Femur (tissue), 1 donor: ENCODE measurements around the gene PRG3.
"Not testable (repeated sequence)": the region's sequence is repeated elsewhere in the genome, so short reads cannot be mapped to it uniquely, and the experiment has no call there.

ENCODE experiments used
- DNase-seq: peaks from one replicate; pipeline ENCODE4 v3.0.0-alpha.2; 2017

PRG3 gene

DNA sequence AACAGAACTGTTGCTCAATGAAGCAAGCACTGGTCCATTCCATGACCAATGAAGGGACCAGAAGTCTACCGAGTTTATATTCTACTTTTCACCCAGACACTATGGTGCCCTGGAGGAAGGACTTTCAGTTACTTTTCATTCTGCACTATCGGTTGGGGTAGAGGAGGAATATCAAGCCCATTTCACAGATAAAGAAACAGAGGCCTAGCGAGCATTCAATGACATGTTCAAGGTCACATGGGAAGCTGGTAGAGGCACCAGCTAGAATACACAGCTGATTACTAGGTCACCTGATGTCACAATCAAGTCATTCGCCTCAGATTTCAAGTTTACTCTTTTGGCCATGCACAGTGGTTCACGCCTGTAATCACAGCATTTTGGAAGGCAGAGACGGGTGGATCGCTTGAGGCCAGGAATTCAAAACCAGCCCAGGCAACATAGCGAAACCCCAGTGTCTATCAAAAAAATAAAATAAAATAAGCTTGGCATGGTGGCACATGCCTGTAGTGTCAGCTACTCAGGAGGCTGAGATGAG is 27.1 kb upstream of the PRG3 start:
- DNase-seq = no peak

DNA sequence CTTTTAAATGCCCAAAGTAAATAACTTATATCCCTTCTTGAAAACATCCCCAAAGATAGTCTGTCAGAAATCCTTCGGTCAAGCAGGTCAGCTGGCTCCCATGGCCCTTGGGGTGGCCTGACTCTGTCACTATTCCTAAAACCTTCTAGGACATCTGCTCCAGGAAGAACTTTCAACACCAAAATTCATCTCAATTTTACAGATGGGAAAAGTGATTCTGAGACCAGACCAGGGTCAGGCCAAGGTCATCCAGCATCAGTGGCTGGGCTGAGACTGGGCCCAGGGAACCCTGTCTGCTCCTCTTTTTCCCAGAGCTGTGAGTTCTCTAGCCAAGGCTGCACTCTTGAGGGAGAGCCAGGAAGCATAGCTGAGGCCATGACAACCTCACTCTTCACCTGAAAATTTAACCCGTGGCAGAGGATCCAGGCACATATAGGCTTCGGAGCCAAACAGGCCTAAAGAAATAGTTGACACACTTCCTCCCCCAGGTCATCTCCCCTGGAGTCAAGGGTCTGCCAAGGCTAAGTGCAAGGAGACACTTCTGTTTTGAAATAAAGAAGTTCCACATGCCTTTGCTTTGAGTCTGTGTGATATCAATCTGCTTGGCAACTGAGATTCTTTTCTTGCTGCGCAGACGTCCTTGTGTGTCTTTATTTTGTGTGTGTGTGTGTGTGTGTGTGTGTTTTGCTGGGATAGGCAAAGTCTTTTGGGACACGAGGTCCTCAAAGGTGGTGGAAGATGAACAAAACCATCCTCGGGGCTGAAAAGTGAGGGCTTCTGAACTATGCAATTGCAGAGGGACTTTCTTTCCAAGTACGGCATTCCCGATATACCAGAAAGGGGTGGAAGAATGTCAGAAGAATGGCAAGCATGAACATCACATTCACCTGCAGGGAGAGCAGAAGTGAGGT is 26.3 kb upstream of the PRG3 start:
- DNase-seq = no peak

DNA sequence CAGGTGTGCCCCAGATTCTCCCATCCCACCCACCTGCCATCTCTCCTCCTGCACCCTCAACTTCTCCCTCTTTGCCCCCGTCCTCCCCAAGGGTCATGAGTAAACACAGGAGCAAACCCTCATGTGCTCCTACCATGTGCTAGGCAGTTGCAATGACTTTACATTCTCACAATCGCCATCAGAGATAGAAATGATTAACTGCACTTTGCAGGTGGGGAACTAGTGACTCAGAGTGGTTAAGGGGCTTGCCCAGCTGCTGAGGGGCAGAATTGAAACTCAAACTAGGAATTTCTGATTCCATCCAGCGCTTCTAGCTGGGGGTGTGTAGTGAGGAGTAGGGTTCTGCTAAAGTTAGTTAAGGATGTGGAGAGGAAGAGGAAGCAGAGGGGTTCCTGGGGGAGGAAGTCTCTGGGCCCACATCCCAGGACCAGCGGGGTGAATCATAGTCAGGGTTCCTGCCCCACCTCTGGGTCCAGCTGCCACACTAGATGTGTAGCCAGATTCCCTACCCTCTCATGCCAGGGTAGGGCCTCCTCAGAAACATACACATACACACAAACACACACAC is 25.5 kb upstream of the PRG3 start:
- DNase-seq = no peak

DNA sequence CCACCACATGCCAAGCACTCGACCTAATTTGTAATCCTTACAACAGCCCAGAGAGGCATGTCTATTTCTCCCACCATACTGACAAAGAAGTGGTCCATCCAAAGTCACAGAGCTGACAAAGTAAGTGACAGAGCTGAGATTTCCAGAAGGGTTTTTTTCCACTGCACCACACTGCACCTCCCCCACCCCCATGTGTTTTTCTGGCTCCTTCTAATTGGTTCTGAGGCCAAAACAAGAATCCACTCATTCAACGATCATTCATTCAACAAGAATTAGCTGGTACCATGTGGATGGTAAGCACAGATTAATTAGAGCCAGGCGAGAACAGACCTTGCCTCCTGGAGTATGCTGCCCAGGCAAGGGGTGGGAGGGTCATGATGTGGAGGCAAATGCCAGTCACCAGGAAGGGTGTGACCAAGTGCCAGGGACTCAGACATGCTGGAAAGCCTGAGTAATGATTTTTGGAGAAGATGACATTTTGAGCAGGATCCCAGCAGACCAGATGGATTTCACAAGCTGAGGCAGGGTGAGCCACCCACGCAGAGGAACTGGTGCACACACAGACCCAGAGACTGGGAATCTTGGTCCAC is 24.4 kb upstream of the PRG3 start:
- DNase-seq = no peak

DNA sequence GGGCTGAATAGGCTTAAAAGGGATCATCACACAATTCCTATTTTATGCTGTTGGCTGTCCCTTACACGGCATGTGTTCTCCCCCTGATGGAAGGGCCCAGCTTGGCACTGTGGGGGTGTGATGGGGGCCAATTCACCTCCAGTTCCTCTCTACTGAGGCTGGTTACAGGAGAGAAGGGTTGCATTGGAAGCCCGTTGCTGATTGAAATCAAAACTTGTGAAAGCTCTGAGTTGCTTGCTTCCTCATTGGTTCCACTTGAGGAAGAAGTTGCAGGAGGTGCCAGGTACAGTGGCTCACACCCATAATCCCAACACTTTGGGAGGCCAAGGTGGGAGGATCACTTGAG is 22.8 kb upstream of the PRG3 start:
- no peak for DNase-seq

DNA sequence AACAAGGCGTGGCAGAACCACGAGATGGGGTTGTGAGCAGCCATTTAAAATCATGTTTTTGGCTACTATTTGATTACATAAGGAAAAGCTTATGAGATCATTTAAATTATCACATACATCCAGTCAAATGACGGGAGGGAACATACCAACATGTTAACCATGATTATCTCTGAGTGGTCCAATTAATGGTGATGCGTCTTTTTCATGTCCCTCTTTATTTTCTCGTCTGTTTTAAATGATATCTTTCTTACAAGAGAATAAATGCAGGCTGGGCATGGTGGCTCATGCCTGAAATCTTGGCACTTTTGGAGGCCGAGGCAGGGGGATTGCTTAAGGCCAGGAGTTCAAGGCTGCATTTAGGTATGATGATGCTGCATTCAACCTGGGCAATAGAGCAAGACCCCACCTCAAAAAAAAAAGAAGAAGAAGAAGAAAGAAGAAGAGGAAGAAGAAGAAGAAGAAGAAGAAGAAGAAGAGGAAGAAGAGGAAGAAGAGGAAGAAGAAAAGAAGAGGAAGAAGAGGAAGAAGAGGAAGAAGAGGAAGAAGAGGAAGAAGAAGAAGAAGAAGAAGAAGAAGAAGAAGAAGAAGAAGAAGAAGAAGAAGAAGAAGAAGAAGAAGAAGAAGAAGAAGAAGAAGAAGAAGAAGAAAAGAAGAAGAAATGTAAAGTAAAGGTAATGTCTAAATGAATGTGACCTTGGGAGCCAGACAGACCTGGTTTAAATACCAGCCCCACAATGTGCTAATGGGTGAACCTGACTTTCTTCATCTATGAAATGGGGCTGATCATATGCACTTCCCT is 22.3 kb upstream of the PRG3 start:
- not testable (repeated sequence) for DNase-seq

DNA sequence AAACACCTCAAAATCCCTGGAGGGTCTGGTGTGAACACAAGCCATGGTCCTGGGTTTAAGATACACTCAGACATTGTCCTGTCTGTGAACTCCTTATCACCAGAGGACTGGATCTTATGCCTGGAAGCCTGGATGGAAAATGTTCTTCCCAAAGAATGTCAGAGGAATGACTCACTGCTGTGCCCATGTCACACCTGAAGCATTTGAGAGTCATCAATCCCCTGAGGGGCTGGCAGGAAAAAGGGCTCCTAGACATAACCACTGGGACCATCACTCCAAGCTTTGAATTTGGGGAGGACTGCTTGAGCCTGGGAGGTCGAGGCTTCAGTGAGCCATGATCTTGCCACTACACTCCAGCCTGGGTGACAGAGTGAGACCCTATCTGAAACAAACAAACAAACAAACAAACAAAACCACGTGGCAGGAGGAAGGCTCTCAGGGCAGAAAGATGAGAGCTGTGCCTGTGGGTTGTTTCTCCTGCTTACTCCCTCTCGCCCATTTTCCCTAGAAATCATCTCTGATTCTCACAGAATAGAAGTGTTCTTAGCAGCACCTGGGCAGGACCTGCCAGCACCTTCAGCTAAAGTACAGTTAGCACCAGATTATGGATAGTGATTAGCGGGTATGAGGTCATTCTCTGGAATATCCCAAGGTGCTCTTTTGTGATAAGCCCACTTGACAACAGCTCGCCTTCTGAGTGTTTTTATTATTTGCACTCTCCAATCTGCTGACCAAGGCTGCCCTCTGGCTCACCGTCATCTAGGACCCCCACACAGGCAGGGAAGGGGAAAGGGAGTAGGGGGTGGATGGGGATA is 21.4 kb upstream of the PRG3 start:
- DNase-seq = no peak

DNA sequence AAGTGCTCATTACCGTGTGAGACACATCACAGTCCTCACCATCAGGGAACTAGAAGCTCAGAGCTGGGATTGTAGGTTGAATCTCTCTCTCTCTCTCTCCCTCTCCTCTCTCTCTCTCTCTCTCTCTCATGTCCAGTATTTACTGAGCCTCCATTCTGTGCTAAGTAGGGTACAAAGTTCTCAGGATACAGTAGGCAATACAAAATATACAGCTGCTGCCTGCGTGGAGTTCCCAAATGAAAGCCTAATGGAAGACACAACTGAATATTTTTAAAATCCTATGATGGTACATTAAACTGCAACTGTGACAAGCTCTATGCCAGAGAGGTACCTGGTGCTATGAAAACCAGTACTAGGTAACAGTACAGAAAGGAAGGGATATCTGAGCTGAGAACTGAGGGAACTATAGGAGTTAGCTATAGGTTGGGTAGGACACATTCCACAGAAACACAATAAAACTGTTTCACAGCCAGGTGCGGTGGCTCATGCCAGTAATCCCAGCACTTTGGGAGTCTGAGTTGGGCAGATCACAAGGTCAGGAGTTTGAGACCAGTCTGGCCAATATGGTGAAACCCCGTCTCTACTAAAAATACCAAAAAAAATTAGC is 19.1 kb upstream of the PRG3 start:
- no peak for DNase-seq

DNA sequence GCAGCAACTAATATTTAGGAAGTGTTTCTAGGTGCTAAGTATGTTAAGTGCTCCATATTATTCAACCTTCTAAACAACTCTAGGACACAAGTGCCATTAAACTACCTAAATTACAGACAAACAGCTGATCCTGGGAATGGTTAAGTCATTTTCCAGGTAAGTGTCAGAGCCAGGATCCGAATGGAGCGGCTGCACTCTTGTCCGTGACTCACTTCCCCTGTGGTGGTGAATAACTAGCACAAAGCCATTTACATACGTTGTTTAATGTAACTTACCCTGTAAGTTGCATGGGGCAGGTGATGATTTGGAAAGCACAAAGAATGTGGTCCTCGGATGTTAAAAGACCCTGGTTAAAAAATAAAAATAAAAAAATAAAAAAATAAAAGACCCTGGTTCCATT is 18.3 kb upstream of the PRG3 start:
- no peak for DNase-seq

DNA sequence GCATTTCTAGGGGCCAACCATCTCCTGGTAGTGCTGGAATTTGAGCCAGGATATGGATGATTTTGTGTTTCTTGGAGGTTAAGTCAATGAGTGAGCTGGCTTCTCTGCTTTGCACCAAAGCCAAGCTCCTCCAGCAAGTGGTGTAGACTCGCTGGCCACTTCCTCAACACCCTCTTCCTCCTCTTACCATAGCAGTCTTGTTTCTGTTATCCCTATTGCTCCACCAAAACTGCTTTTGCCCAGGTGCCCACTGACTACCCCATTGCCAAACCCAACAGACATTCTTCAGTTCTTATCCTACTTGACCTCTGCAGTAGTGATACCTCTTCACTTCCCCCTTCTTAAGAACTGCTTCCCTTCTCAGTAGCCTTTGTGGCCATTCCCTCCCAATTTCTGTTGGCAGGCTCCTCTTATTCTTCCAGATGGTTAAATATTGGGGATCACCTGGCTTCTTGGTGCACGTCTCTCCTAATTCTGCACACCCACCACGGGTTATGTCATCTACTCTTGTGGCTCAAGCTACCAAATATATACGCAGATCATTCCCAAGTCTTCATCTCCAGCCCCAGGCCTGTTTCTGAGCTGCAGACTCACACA is 16.5 kb upstream of the PRG3 start:
- no peak for DNase-seq

DNA sequence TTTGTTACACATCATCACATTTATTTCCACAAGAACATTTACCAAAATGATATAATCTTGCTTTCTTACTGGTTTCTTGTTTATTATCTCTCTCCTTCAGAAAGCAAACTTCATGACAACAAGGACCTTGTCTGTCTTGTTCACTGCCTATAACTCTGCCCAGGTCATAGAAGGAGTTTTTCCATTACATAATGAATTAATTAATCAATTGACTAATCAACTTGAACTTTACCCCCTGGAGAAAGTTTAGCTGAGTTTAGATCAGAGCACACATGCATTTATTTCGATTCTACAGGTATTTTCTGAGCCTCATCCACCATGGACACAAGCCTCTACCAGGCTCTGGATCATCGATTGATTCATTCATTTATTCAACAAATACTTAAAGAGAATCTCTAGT is 15.8 kb upstream of the PRG3 start:
- DNase-seq = no peak

DNA sequence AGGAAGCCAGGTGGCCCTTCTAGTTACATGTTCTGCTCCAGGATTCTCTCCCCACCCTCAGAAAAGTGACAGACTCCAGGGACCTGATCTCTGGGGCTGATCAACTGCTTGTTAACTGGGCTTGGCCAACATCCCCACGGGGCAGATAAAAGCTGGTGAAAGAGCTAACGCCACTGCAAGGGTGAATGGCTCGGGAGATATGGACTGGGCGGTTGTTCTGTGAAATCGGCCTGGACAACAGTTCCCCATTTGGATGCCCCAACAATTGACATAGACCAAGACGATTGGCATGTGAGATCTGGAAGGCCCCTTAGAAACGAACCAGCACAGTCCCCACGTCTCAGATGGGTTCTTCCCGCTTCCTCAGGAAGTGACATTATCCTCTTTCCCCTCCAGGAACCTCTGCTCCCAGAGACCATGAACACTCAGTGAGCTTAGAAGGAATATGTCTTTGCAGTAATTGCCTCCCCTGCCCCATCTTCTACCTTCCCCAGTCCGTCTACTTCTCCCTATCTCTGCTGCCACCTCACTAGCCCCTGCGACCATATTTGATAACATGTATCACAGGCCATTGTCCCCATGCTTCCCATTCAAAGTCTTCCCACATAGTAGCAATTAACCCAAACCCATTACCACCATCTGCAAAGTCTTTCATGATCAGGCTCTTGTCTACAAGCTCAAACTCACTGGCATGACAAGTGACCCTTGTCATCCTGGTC is 15.1 kb upstream of the PRG3 start:
- no peak for DNase-seq

DNA sequence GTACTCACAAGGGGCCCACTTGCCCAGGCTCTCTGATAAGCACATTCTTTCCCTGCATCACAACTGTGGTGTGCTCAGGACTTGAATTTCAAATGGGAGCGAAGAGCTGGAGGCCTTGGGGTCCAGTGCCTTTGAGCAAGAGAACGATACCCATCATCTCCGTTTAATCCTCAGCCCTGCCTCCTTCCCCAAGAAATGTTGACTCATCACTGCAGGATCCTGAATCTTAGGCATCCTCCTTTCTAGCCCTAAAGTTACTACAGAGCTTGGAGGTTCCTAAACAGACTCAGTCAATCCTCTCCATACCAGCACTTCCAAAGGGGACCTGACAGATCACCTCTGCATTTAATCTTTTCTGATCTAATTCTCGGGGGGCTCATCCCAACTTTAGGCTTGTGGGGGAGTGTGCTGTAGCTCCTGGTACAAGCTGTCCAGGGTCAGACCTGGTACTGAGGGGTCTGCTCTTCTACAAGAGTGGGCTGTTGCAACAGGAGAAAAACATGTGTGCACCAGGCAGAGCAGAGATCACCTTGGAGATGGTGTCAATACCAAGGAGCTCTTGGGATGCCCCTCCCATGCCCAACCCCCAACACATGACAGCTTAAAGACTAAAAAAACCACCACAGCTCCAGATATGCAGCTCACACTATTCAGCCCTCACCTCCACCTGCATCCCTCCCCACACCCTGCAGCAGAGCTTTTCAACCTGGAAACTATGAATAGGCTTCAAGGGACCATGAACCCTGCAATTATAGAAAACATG is 13.4 kb upstream of the PRG3 start:
- no peak for DNase-seq

DNA sequence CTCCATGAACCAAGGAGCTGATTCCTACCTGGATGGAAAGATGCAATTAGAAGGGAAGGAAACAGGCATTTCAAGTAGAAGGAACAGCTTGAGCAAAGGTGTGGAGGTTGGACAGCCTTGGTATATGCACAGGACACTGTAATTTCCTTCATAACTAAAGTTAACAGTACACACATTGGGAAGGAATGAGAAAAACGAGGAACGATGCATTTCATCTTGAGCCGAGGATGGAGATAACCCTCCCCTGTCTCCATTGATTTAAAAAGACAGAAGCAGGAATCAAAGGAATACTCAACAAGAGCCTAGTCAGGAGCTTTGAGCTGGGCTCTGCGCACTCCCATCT is 11.8 kb upstream of the PRG3 start:
- DNase-seq = no peak

DNA sequence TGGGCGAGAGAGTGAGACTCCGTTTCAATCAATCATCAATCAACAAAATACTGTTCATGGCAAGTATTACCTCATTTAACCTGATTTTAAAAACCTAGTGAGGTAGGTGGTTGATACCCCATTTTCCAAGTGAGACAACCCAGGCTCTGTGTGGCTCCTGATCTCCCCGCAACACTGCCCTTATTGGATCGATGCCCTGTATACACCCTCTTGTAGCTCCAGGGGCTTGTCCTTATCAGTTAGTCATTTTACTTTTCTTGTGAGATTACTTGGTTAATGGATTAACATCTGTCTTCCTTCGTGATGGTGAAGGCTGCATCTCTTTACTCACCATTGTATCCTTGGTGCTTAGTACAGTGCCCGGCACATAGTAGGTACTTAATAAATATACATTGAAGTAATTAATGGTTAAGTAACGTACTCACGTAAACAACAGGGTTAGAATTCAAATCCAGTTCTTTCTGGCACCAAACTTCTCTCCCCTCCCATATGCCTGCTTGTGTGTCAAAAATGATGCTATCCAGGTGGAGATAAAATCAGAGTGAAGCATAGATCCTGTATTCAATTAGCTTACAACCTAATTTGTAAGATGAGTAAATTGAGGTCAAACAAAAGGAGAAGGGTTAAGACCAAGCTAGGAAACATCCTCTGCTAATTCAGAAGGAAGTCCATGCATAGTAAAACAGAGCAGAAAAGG is 11.3 kb upstream of the PRG3 start:
- no peak for DNase-seq

DNA sequence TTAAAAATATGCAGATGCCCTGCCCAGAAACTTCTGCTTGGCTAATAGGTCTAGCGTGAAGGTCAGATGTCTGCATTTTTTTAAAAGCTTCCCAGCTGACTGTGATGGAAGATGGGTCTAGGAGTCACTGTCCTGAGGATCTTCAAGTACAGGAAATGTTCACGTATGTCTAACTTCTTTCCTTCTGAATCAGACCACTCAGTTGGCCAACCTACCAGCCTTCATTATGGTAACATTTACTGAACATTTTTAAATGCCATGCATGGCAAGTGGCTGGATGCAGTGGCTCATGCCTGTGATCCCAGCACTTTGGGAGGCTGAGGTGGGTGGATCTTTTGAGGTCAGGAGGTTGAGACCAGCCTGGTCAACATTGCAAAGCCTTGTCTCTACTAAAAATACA is 10.6 kb upstream of the PRG3 start:
- DNase-seq = no peak

DNA sequence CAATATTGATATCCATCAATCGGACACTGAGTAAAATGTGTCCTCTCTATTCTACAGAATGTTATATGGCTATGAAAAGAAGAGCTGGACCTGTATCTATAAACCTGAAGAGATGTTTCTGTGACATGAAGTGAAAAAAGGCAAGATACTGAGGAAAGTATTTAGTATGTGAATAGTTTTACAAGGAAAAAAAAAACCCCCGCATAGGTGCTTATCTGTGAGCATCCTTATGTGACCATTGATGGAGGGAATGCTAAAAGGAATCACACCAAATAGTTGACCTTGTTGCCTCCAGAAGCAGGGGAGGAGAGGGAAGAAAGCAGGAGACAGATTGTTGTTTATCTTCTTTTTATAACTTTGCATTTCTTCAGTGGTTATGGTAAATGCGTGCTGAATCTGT is 10.2 kb upstream of the PRG3 start:
- no peak for DNase-seq

DNA sequence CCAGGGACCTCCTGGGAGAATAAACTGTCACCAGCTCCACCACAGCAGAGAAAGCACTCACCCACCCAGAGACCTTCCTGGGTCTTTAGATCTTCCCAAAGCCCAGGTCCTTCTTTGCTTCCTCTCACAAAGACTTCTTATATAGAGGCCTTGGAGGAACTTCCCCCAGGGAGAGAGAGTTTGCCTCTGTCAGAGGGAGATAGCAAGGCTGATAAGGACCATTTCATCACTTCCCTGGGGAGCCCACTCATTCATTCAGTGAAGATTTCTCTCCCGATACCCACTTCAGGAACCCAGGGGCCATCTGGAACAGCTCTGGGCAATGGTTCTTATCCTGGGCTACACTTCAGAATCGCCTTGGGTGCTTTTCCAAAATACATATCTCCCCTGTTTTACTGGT is 9.6 kb upstream of the PRG3 start, which contains the start of gene PRG2:
Gene PRG2 (minus strand): TSS at position 116 of the 400 bp plus-strand sequence. CDS start 706 bp downstream, outside the sequence.
- no peak for DNase-seq

DNA sequence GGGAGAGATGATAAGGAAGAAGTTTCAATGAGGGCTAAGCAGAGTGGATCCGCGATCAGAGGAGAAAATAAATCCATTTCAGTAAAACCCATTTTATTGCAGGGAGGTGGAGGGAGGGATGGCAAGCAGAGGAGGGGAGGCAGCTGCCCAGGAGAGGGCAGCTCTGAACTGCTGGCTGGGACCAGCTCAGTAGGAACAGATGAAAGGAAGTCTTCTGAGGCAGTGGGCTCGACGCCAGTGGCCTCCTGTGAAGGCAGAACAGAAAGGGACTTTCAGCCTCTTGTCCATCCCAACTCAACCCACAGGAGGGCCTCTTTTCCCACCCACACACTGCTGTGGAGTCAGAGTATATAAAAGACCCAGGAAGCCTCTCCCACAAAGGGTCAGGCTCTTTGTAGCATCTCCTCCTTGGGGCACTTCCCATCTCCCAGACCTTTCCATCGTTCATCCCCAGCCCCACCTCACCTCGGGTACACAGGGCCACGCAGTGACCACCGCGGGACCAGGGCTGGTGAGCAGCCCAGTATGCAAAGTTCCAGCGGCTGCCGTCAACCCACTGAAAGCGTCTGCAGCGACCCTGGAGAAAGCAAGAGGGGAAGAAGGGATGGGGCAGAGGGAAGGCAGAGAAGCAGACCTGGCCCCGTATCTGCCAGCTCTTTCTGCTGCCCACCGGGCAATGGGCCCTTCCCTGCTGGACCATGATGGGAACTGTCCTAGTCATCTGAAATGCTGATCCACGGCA is 6.5 kb upstream of the PRG3 start:
- no peak for DNase-seq
